HTERT RPE-1 (cell line): ENCODE data around the gene KRTAP10-8.
"Not testable (repeated sequence)": the region's sequence is repeated elsewhere in the genome, so short reads cannot be mapped to it uniquely, and the experiment has no call there.

ENCODE experiments used
- in situ Hi-C: fragments of 300-500 bp; cut with MboI; formaldehyde crosslinking; loops from 4 replicates; pipeline ENCODE4 v1.14.3; 2020; ENCODE audit warnings: low sequenced_read_pairs

The KRTAP10-8 gene

DNA sequence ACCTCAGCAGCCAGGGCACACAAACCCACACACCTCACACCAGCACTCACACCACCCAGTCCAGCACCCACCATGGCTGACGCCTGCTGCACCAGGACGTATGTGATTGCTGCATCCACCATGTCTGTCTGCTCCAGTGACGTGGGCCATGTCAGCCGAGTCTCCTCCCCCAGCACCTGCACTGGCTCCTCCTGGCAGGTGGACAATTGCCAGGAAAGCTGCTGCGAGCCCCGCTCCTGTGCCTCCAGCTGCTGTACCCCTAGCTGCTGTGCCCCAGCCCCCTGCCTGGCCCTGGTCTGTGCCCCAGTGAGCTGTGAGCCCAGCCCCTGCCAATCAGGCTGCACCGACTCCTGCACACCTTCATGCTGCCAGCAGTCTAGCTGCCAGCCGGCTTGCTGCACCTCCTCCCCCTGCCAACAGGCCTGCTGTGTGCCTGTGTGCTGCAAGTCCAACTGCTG lies at the start of gene KRTAP10-8:
Gene KRTAP10-8 (plus strand): TSS at position 51 of the 458 bp plus-strand sequence. CDS start 22 bp downstream, at position 73.
- in situ Hi-C loops = no loop called here

DNA sequence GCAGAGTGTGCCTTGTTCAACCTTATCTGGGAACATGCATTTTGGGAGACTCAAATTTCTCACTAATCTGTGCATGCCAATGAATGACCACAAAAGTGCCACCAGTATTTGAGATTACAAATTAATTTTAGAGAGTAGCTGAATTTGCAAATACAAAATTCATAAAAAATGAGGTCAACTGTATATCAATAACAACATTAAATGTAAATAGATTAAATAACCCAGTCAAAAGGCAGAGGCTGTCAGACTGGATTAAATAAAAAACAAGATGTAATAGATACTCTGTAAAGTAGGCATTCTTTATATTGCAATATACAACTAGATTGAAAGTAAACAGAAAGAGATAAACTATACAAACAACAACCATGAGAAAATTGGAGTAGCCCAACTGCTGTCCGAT lies 47.8 kb upstream of the KRTAP10-8 start:
- in situ Hi-C loops = no loop called here

- in situ Hi-C loops = no loop called here
These were observed 46.8 kb upstream of the KRTAP10-8 start for GRCh38 chr21:44564886-44565598.

DNA sequence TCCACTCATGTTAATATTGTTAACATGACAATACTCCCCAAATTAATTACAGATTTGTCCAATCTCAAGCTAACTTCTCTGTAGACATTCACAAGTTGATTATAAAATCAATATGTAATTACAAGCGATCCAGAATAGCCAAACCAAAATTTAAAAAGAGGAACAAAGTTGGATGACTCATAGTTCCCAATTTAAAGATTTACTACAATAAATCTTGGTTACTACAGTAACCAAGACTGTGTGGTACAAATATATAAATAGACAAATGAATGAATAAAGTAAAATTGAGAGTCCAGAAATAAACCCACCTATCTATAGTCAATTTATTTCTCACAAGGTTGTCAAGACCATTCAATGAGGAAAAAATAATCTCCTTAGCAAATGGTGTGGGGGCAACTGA lies 45.5 kb upstream of the KRTAP10-8 start:
- in situ Hi-C loops = no loop called here

GRCh38 chr21:44567481-44568171 lies 44.3 kb upstream of the KRTAP10-8 start:
- in situ Hi-C loops = no loop called here

- in situ Hi-C loops = no loop called here
These were observed 43.6 kb upstream of the KRTAP10-8 start for GRCh38 chr21:44568261-44568660.

GRCh38 chr21:44568667-44569556 lies 43.0 kb upstream of the KRTAP10-8 start:
- in situ Hi-C loops = no loop called here

DNA sequence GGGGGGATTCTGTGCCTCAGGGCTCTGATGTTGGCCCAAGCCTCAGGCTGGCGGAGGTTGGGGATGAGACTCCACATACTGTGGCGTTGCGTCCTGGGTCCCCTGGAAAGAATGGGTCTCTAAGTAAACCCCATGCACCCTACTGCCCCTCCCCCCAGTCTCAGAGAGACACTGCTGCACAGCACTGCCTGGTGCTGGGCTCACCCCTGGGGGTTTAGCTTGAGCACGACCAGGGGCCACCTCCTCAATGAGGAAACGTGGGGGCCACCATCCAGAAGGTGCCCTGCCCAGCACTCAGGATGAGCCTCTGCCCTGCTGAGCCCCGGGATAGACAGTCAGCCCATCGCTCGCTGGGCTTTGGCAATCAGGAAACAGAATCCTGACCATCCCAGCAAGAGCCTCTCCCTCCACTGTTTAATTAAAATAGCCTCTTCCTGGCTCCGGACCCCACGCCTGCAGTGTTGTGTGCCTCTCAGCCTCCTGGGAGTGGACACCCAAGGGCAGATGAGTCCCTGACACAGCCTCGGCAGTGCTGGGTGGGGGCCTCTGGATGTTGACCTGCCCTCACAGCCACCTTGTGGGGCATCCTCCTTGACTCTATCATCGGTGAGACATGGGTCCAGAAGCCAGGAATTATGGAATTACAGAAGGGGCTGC lies 41.9 kb upstream of the KRTAP10-8 start:
- in situ Hi-C loops = no loop called here

GRCh38 chr21:44571296-44571695 lies 40.6 kb upstream of the KRTAP10-8 start:
- in situ Hi-C loops = no loop called here

DNA sequence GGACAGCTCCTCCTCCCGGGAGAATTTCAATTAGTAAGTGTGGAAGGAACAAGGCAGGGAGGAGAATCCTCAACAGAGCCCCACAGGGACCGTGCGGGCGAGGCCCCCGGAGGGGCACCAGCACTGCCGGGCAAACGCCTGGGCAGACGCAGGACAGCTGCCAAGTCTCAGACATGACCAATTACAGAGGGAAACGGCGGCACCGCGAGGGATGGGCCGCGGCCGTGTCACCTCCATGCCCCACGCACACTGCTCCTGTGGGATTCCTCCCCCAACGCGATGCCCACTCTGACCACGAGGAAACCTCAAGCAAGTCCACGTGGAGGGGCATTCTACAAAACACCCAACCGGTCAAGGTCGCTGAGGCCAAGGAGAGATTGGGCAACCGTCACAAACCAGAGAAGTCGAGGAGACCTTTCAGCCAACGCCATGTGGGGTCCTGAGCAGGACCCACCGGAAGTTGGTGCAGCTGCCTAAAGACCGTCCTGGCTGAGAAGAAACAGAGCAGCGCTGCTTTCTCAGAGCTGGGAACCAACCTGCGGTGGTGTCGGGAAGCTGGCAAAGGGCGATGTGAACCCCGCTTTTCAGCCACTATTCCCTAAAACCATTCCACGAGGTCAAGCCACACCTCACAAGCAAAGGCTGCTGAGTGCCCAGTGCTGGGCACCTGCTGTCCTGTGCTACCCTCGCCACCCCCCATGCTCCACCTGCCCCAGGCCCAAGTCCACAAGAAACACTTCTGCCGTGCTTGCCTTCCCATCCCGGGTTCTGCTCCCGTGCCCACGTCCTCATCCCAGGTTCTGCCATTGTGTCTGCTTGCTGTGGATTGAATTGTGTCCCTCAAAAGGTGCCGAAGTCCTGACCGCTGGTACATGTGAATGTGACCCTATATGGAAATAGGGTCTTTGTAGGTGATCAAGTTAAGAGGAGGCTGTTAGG lies 39.8 kb upstream of the KRTAP10-8 start:
- in situ Hi-C loops = no loop called here

GRCh38 chr21:44572959-44573583 lies 38.8 kb upstream of the KRTAP10-8 start:
- in situ Hi-C loops = no loop called here

DNA sequence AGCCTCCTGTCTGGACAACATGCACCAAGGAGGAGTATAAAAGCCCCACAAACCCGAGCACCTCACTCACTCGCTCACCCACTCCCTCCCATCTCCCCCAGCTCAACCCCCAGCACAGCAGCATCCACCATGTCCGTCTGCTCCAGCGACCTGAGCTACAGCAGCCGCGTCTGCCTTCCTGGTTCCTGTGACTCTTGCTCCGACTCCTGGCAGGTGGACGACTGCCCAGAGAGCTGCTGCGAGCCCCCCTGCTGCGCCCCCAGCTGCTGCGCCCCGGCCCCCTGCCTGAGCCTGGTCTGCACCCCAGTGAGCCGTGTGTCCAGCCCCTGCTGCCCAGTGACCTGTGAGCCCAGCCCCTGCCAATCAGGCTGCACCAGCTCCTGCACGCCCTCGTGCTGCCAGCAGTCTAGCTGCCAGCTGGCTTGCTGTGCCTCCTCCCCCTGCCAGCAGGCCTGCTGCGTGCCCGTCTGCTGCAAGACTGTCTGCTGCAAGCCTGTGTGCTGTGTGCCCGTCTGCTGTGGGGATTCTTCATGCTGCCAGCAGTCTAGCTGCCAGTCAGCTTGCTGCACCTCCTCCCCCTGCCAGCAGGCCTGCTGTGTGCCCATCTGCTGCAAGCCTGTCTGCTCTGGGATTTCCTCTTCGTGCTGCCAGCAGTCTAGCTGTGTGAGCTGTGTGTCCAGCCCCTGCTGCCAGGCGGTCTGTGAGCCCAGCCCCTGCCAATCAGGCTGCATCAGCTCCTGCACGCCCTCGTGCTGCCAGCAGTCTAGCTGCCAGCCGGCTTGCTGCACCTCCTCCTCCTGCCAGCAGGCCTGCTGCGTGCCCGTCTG lies 38.0 kb upstream of the KRTAP10-8 start, which contains the start of gene KRTAP10-4:
Gene KRTAP10-4 (plus strand): TSS at position 100 of the 827 bp plus-strand sequence. CDS start 30 bp downstream, at position 130.
- in situ Hi-C loops = not testable (repeated sequence)

DNA sequence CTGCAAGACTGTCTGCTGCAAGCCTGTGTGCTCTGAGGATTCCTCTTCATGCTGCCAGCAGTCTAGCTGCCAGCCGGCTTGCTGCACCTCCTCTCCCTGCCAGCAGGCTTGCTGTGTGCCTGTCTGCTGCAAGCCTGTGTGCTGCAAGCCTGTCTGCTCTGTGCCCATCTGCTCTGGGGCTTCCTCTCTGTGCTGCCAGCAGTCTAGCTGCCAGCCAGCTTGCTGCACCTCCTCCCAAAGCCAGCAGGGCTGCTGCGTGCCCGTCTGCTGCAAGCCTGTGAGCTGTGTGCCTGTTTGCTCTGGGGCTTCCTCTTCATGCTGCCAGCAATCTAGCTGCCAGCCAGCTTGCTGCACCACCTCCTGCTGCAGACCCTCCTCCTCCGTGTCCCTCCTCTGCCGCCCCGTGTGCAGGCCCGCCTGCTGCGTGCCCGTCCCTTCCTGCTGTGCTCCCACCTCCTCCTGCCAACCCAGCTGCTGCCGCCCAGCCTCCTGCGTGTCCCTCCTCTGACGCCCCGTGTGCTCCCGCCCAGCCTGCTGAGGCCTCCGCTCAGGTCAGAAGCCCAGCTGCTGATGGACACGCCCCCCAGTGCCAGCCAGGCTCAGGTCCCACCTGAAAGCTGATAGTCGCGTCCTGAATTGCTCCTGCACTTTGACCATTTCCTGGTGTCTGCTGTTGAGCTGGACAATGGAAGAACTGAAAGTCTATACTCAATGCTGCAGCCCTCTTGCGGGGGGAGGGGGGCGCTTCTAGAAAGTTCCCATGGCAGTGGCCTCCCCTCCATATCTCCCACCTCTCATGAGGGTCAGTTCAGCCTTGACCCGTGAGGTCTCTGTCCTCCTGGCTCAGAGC lies 37.2 kb upstream of the KRTAP10-8 start:
- in situ Hi-C loops = no loop called here

DNA sequence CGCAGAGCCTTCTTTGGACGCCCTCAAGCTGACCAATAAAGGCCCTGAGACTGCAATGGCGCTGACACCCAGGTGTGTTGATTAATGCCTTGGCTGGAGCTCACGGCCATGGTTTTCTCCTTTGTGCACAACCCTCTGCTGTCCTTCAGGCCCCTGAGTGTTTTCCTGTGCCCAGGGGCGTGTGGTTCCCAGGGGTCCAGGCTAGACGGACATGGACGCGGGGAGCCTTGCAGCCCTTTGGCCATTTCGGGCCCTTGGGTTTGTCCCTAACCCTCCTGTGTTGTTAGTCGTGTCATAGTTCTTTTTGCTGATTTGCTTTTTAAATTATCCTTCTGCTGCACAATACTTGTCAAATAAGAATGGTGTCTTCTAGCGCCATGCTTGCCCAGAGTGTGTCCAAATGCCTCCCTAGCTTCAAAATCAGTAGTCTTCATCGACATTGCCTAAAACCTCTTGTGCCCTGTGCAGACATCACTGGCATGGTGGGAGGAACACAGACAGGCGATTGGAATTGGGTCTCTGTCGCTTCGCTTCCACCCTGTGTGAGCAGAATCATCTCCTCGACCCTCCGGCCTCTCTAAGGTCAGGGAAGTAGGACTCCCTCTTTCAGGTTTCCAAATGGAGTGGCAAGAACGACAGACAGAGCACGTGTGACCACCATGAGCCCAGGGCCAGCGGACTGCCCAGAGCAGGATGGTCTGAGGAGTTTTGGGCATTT lies 36.4 kb upstream of the KRTAP10-8 start:
- in situ Hi-C loops = no loop called here

DNA sequence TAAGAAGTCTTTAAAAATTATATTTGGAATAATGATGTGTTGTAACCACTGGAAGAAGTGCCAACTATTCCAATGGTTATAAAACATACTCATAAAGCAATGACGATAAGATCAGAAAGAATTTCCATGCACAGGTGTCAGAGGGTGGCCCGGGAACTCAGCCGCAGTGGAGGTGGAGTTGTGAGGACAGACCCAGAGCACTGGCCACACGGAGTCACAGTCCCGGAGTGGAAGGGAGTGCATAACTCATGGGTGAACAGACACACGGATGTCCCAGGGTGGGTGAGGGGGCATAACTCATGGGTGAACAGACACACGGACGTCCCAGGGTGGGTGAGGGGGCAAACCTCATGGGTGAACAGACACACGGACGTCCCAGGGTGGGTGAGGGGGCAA lies 35.9 kb upstream of the KRTAP10-8 start:
- in situ Hi-C loops = no loop called here

GRCh38 chr21:44578371-44579055 lies 33.4 kb upstream of the KRTAP10-8 start:
- in situ Hi-C loops = no loop called here
